Measurements from ENCODE around the gene LILRA5. TPM values are rescaled to one million over a fixed set of nuclear protein-coding genes. Genes with fewer than 3 reads are reported as not detected.

Gene LILRA5
- polyA plus RNA-seq, 1 donor (not counting 4 experiments of a cell fraction or from before 2014, with no cell fraction given), result not detected

DNA sequence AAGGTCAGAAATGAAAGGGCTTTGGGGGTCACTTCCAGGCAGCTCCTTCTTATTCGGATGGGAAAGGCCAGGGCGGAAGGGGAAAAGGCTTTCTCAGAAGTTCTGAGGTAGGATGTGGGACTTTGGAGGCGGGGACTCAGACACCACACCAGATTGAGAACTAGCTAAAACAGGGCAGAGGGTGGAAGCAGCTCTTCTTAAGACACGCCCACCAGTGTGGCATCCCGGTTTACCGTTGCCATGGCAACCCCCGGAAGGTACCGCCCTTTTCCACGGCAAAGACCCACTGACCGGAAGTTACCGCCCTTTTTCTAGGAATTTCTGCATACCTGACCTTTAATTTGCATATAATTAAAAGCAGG lies 3.8 kb upstream of the LILRA5 start:
- dilution Hi-C loops (cut with MboI; ENCODE audit: extremely low pct_ligation_motif_present, low sequenced_read_pairs), result no loop called here
- H3K36me3 ChIP-seq (ENCODE audit: control insufficient read depth in 2 of 2, extremely low read depth in 1 of 2, insufficient read depth in 2 of 2, low read length in 2 of 2), result no peaks in the 10 kb centered on the region
- TF ChIP-seq EZH2 (IDR thresholded peaks at IDR 0.05; ENCODE audit: low read length), result no peak
- TF ChIP-seq, protein P1, sequence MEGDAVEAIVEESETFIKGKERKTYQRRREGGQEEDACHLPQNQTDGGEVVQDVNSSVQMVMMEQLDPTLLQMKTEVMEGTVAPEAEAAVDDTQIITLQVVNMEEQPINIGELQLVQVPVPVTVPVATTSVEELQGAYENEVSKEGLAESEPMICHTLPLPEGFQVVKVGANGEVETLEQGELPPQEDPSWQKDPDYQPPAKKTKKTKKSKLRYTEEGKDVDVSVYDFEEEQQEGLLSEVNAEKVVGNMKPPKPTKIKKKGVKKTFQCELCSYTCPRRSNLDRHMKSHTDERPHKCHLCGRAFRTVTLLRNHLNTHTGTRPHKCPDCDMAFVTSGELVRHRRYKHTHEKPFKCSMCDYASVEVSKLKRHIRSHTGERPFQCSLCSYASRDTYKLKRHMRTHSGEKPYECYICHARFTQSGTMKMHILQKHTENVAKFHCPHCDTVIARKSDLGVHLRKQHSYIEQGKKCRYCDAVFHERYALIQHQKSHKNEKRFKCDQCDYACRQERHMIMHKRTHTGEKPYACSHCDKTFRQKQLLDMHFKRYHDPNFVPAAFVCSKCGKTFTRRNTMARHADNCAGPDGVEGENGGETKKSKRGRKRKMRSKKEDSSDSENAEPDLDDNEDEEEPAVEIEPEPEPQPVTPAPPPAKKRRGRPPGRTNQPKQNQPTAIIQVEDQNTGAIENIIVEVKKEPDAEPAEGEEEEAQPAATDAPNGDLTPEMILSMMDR (optimal IDR thresholded peaks at IDR 0.05 in 1 of 3, IDR thresholded peaks at IDR 0.05 in 1 of 3, conservative IDR thresholded peaks at IDR 0.05 in 1 of 3; ENCODE audit: extremely low read depth in 1 of 3, insufficient read depth in 2 of 3, low read length in 3 of 3), result no peak

GRCh38 chr19:54315956-54316355 lies 3.0 kb upstream of the LILRA5 start:
- no peaks in the 10 kb centered on the region for H4K20me1 ChIP-seq (ENCODE audit: control insufficient read depth, extremely low read depth, insufficient read depth, low read length)
- FAIRE-seq, result no peak
- dilution Hi-C loops (cut with MboI; ENCODE audit: extremely low pct_ligation_motif_present, low sequenced_read_pairs), result no loop called here
- no peak overlapping the region for H3K4me3 ChIP-seq (ENCODE audit: control insufficient read depth in 2 of 3, extremely low read depth in 1 of 3, insufficient read depth in 2 of 3, low read depth in 1 of 3, low read length in 3 of 3)
- no peaks in the 10 kb centered on the region for H3K36me3 ChIP-seq (ENCODE audit: control insufficient read depth in 2 of 2, extremely low read depth in 1 of 2, insufficient read depth in 2 of 2, low read length in 2 of 2)
- no peaks in the 10 kb centered on the region for H3K4me1 ChIP-seq (ENCODE audit: control insufficient read depth, extremely low read depth, insufficient read depth, low read length)
- no peak overlapping the region for H3K9ac ChIP-seq (ENCODE audit: control insufficient read depth, extremely low read depth, insufficient read depth, low read length)
- no peaks in the 10 kb centered on the region for H3K9me1 ChIP-seq (ENCODE audit: control insufficient read depth, extremely low read depth, insufficient read depth, low read length)
- no peaks in the 10 kb centered on the region for H3K27me3 ChIP-seq (ENCODE audit: control insufficient read depth, extremely low read depth, insufficient read depth, low read length)
- DNase-seq (ENCODE audit: low read depth, low spot score), result no peak
- no peak overlapping the region for H3K4me2 ChIP-seq (ENCODE audit: control insufficient read depth, extremely low read depth, insufficient read depth, low read depth, low read length)
- no peaks in the 10 kb centered on the region for H3K9me3 ChIP-seq (ENCODE audit: control insufficient read depth, low read depth, low read length)
- no peaks in the 10 kb centered on the region for H3K79me2 ChIP-seq (ENCODE audit: control insufficient read depth, insufficient read depth, low read length)
- TF ChIP-seq EZH2 (IDR thresholded peaks at IDR 0.05; ENCODE audit: low read length), result no peak
- TF ChIP-seq, protein P1 (optimal IDR thresholded peaks at IDR 0.05 in 1 of 3, IDR thresholded peaks at IDR 0.05 in 1 of 3, conservative IDR thresholded peaks at IDR 0.05 in 1 of 3; ENCODE audit: extremely low read depth in 1 of 3, insufficient read depth in 2 of 3, low read length in 3 of 3), result no peak
- no peak overlapping the region for H2AFZ ChIP-seq (ENCODE audit: control insufficient read depth, low read length)
- H3K27ac ChIP-seq (ENCODE audit: control insufficient read depth, insufficient read depth, low read length), result no peak overlapping the region

More for the DNA sequence above, 3.8 kb upstream of the LILRA5 start:
- no peaks in the 10 kb centered on the region for H3K9me3 ChIP-seq (ENCODE audit: control insufficient read depth, low read depth, low read length)
- H3K27me3 ChIP-seq (ENCODE audit: control insufficient read depth, extremely low read depth, insufficient read depth, low read length), result no peaks in the 10 kb centered on the region
- H3K4me3 ChIP-seq (ENCODE audit: control insufficient read depth in 2 of 3, extremely low read depth in 1 of 3, insufficient read depth in 2 of 3, low read depth in 1 of 3, low read length in 3 of 3), result no peak overlapping the region
- H3K79me2 ChIP-seq (ENCODE audit: control insufficient read depth, insufficient read depth, low read length), result no peaks in the 10 kb centered on the region
- no peak overlapping the region for H2AFZ ChIP-seq (ENCODE audit: control insufficient read depth, low read length)
- FAIRE-seq, result no peak
- H3K9me1 ChIP-seq (ENCODE audit: control insufficient read depth, extremely low read depth, insufficient read depth, low read length), result no peaks in the 10 kb centered on the region
- DNase-seq (ENCODE audit: low read depth, low spot score), result no peak
- H3K9ac ChIP-seq (ENCODE audit: control insufficient read depth, extremely low read depth, insufficient read depth, low read length), result no peak overlapping the region
- no peak overlapping the region for H3K4me2 ChIP-seq (ENCODE audit: control insufficient read depth, extremely low read depth, insufficient read depth, low read depth, low read length)
- H3K4me1 ChIP-seq (ENCODE audit: control insufficient read depth, extremely low read depth, insufficient read depth, low read length), result no peaks in the 10 kb centered on the region
- no peaks in the 10 kb centered on the region for H4K20me1 ChIP-seq (ENCODE audit: control insufficient read depth, extremely low read depth, insufficient read depth, low read length)
- no peak overlapping the region for H3K27ac ChIP-seq (ENCODE audit: control insufficient read depth, insufficient read depth, low read length)
